Fibroblast of mammary gland (primary cell): ENCODE results near the gene ZNF423.

ENCODE experiments used
- DNase-seq: peaks from one replicate; pipeline ENCODE4 v3.0.0-alpha.2; 2010; ENCODE audit warnings: low read depth
- H3K4me3 ChIP-seq: 2 replicates; pipeline ENCODE4 v1.5.1; 2011; ENCODE audit warnings: low read depth, mild to moderate bottlenecking, low read length, moderate library complexity; ENCODE audit not compliant: control insufficient read depth
- CTCF ChIP-seq: conservative IDR thresholded peaks from 2 replicates; pipeline ENCODE4 v1.5.1; 2011; ENCODE audit warnings: low read depth, low read length, inconsistent platforms; ENCODE audit not compliant: control insufficient read depth, insufficient read depth

Gene ZNF423

GRCh38 chr16:49849037-49849753 lies 6.7 kb downstream of the ZNF423 start:
- H3K4me3 ChIP-seq = no peak overlapping the region
- no peak for TF ChIP-seq CTCF
- no peak for DNase-seq

DNA sequence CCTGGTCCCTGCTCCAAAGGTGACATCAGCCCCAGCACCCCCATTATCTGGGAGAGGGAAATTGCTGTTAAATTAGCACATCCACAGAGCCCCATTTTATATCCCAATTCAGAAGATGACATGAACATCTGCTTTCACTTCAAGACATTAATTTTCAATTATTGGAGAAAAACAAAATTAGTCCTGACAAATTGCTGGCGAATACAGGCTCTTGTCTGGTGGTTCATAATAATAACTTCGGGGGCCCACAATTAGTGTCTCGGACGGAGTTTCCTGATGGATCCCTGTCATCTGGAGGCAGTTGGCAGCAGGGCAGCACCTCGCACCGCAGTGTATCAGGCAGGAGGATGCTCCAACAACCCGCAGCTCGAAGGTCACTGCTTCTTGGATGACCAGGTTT lies 7.4 kb downstream of the ZNF423 start:
- no peak for TF ChIP-seq CTCF
- DNase-seq = no peak

DNA sequence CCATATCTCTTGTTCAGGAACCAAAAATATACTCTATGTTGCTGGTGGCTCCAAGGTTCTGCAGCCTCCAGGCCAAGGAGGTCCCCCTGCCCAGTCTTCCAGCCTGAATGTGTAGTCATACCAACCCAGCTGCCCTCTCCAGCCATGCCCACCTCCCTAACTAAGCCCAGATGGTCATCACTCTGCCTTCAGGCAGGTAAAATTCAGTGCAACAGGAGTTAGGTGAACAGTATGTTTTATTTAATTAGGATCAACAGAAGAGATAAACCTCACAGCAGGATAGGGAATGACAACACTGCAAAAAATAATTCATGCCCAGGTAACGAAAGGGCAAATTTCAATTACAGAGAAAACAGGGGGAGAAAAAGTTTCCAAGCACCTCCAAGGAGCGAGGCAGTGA lies 9.1 kb downstream of the ZNF423 start:
- no peak for DNase-seq

More for the DNA sequence above, 7.4 kb downstream of the ZNF423 start:
- H3K4me3 ChIP-seq = no peak overlapping the region

GRCh38 chr16:49844359-49844758 lies 11.6 kb downstream of the ZNF423 start:
- DNase-seq = peak; percentile 42
- no peak for TF ChIP-seq CTCF
- no peak overlapping the region for H3K4me3 ChIP-seq

More for the DNA sequence above, 9.1 kb downstream of the ZNF423 start:
- H3K4me3 ChIP-seq = no peak overlapping the region
- no peak for TF ChIP-seq CTCF

DNA sequence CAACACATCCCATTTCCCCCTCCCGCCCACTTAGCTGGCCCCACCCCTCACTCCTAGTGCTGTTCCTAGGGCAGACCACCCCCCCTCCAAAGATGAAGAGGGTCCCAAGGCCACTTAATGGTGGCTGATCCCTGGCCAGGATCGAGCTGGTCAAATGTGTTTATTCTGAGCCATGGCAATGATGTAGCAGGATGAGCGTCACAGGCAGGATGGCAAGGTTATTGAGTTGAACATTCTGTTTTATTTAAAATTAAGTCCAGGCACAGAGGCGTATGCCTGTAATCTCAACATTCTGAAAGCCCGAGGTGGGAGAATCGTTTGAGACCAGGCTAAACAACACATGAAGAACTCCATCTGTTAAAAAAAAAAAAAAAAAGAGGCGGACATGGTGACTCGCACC lies 12.2 kb downstream of the ZNF423 start:
- no peak for TF ChIP-seq CTCF
- no peak overlapping the region for H3K4me3 ChIP-seq
- no peak for DNase-seq

DNA sequence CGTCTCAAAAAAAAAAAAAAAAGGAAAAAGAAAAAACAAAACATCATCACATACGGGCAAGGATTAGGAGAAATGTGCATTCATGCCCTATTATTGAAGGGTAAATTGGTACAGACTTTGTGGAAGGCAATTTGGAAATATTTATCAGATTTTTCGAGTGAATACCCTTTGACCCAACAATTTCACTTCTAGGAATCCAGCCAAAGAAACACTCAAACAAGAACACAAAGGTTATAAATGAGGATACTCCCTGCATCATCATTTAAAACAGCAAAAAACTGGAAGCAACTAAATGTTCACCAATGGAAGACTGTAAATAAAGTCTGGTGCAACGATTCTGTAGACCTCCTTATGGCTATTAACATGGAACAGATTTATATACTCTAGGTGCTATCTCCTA lies 12.9 kb downstream of the ZNF423 start:
- no peak for TF ChIP-seq CTCF
- DNase-seq = no peak
- H3K4me3 ChIP-seq = no peak overlapping the region
